Panc1 (cell line): ENCODE data around the gene CCBE1. TPM values are rescaled to one million over a fixed set of nuclear protein-coding genes. Genes with fewer than 3 reads are reported as not detected.

Experiments
- ATAC-seq: fragments of 200-7000 bp; cut with Tn5 transposase; 2 replicates; pipeline ENCODE4 v1.9.1; 2020; ENCODE audit warnings: mild to moderate bottlenecking, moderate library complexity
- BruUV-seq: library from RNA; stranded (reverse); fragments of 400-500 nt; replicated peaks from 2 replicates; lab custom pipeline; 2021; lab: Mats Ljungman, UMichigan
- CTCF ChIA-PET: fragments of 300-600 bp; sonication (Branson Sonifier 250); formaldehyde crosslinking; loops from one replicate; lab custom pipeline; 2022; ENCODE audit warnings: antibody characterized with exemption; lab: Charles Lee
- POLR2A ChIA-PET: fragments of 300-600 bp; sonication (Branson Sonifier 250); formaldehyde crosslinking; loops from one replicate; lab custom pipeline; 2022; ENCODE audit warnings: antibody characterized with exemption; lab: Charles Lee
- DNase-seq: peaks from one replicate; pipeline ENCODE4 v3.0.0-alpha.2; 2010; ENCODE audit warnings: low read depth, low spot score
- H3K27ac ChIP-seq: 2 replicates; pipeline ENCODE4 v1.5.1; 2011; ENCODE audit warnings: mild to moderate bottlenecking, low read length, inconsistent platforms
- H3K27me3 ChIP-seq: fragments of 200-500 bp; sonication (Bioruptor generic); 2 replicates; pipeline ENCODE4 v1.6.0; 2014; ENCODE audit warnings: low read length, inconsistent platforms; ENCODE audit not compliant: control insufficient read depth, insufficient read depth
- H3K36me3 ChIP-seq: fragments of 200-500 bp; sonication (Bioruptor generic); 2 replicates; pipeline ENCODE4 v1.5.1; 2014; ENCODE audit warnings: inconsistent platforms, mild to moderate bottlenecking, low read length, moderate library complexity; ENCODE audit not compliant: control insufficient read depth, insufficient read depth
- H3K4me1 ChIP-seq: 2 replicates; pipeline ENCODE4 v1.5.1; 2011; ENCODE audit warnings: inconsistent platforms, mild to moderate bottlenecking, low read length, moderate library complexity; ENCODE audit not compliant: control insufficient read depth, insufficient read depth
- H3K4me3 ChIP-seq, 2 experiments: 2 replicates each; pipeline ENCODE4 v1.5.1; 2011 to 2012; ENCODE audit warnings: low read depth in 2 of 2, low read length in 2 of 2, mild to moderate bottlenecking in 2 of 2, inconsistent platforms in 1 of 2, moderate library complexity in 1 of 2
- H3K9me3 ChIP-seq: fragments of 200-500 bp; sonication (Bioruptor generic); 2 replicates; pipeline ENCODE4 v1.5.1; 2014; ENCODE audit warnings: low read depth, mild to moderate bottlenecking, inconsistent platforms, low read length, moderate library complexity; ENCODE audit not compliant: control insufficient read depth, insufficient read depth
- CTCF ChIP-seq: fragments of 450-650 bp; IDR thresholded peaks from 2 replicates; pipeline ENCODE4 v1.5.1; 2017; ENCODE audit warnings: mild to moderate bottlenecking
- POLR2AphosphoS5 ChIP-seq: IDR thresholded peaks from 2 replicates; pipeline ENCODE4 v1.6.1; 2012; ENCODE audit warnings: mild to moderate bottlenecking, low read depth, low read length, moderate library complexity
- REST ChIP-seq, 2 experiments: IDR thresholded peaks; 2 replicates each; pipeline ENCODE4 v1.6.1; 2011 to 2012; ENCODE audit warnings: low read depth in 2 of 2, control low read depth in 1 of 2, low read length in 1 of 2, mild to moderate bottlenecking in 1 of 2, moderate library complexity in 1 of 2; ENCODE audit not compliant: insufficient read depth in 1 of 2
- SIN3A ChIP-seq: IDR thresholded peaks from 2 replicates; pipeline ENCODE4 v1.6.1; 2012; ENCODE audit warnings: low read depth, mild to moderate bottlenecking, low read length, moderate library complexity, borderline replicate concordance; ENCODE audit not compliant: insufficient read depth
- TCF7L2 ChIP-seq: IDR thresholded peaks from 2 replicates; pipeline ENCODE4 v1.6.1; 2011; ENCODE audit warnings: mild to moderate bottlenecking, low read depth, low read length, inconsistent platforms
- in situ Hi-C: cut with HindIII; loops from 2 replicates; pipeline ENCODE4 v1.10.0; 2016; ENCODE audit warnings: low sequenced_read_pairs, low pct_unique_long_range_greater_than_20kb
- intact Hi-C: fragments of 100-400 bp; cut with micrococcal nuclease; formaldehyde crosslinking; loops from one replicate; pipeline ENCODE4 v1.10.0; 2022; ENCODE audit not compliant: unreplicated experiment
- total RNA-seq: library from RNA; stranded (reverse); gene quantifications from one replicate; pipeline ENCODE4 v1.2.1, GENCODE V29; 2021; ENCODE audit not compliant: unreplicated experiment

CCBE1 gene
- total RNA-seq, 1 experiment from 2014 or later: 0.13 TPM

GRCh38 chr18:59395226-59396175 is 301.7 kb downstream of the CCBE1 start:
- DNase-seq (no peak), ATAC-seq (no peak)
- TF ChIP-seq TCF7L2 (no peak), SIN3A (no peak), POLR2AphosphoS5 (no peak), CTCF (no peak)
- no peaks in the 10 kb centered on the region for H3K27me3 ChIP-seq
- CTCF ChIA-PET: no interaction called here
- intact Hi-C loops (no loop called here), in situ Hi-C loops (no loop called here)
- H3K4me1 ChIP-seq: no peaks in the 10 kb centered on the region
- no peaks in the 10 kb centered on the region for H3K36me3 ChIP-seq
- H3K9me3 ChIP-seq: no peaks in the 10 kb centered on the region
- POLR2A ChIA-PET: no interaction called here
- H3K4me3 ChIP-seq: no peak overlapping the region
- H3K27ac ChIP-seq: no peak overlapping the region
- no TSS peak for BruUV-seq

- no peak for ATAC-seq
- in situ Hi-C loops: no loop called here
- Histone ChIP-seq H3K4me1 (no peaks in the 10 kb centered on the region), H3K27ac (no peak overlapping the region), H3K4me3 (no peak overlapping the region), H3K27me3 (no peaks in the 10 kb centered on the region), H3K36me3 (no peaks in the 10 kb centered on the region), H3K9me3 (no peaks in the 10 kb centered on the region)
- intact Hi-C loops: no loop called here
- no peak for TF ChIP-seq CTCF
- TF ChIP-seq POLR2AphosphoS5: no peak
- no peak for TF ChIP-seq TCF7L2
- no peak for TF ChIP-seq REST (IDR thresholded peaks at IDR 0.05; ENCODE audit: insufficient read depth in 1 of 2, low read depth in 2 of 2, low read length in 1 of 2)
- TF ChIP-seq SIN3A: no peak
- ChIA-PET CTCF (no interaction called here), POLR2A (no interaction called here)
- BruUV-seq: no TSS peak
- no peak for DNase-seq
Measured at GRCh38 chr18:59393381-59393780, 303.8 kb downstream of the CCBE1 start.
